ENCODE measurements around the gene SORCS3. TPM values are rescaled to one million over a fixed set of nuclear protein-coding genes. Genes with fewer than 3 reads are reported as not detected.

Gene SORCS3
- total RNA-seq, 2 experiments from 2014 or later, result 1.7 to 2.1 TPM

GRCh38 chr10:104735757-104736391 is 94.8 kb downstream of the SORCS3 start:
- no peak overlapping the region for H3K4me3 ChIP-seq (ENCODE audit: low read length)
- TF ChIP-seq, protein P1, sequence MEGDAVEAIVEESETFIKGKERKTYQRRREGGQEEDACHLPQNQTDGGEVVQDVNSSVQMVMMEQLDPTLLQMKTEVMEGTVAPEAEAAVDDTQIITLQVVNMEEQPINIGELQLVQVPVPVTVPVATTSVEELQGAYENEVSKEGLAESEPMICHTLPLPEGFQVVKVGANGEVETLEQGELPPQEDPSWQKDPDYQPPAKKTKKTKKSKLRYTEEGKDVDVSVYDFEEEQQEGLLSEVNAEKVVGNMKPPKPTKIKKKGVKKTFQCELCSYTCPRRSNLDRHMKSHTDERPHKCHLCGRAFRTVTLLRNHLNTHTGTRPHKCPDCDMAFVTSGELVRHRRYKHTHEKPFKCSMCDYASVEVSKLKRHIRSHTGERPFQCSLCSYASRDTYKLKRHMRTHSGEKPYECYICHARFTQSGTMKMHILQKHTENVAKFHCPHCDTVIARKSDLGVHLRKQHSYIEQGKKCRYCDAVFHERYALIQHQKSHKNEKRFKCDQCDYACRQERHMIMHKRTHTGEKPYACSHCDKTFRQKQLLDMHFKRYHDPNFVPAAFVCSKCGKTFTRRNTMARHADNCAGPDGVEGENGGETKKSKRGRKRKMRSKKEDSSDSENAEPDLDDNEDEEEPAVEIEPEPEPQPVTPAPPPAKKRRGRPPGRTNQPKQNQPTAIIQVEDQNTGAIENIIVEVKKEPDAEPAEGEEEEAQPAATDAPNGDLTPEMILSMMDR (IDR thresholded peaks at IDR 0.05), result no peak

DNA sequence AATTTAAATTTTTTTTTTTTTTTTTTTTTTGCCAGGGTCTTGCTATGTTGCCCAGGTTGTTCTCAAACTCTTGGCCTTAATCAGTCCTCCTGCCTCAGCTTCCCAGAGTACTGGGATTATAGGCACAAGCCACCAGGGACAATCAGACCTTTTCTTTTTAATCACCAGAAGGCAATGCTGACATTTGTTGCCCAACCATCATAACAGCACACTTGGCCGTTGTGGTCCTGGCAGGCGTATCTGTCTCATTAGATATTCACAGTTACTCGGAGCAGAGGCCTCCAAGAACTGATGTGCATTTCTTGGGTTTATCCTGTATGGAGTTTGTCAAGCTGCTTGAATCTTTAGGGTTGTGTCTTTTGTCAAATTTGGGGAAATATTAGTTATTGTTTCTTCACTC is 100.0 kb downstream of the SORCS3 start:
- H3K9me3 Mint-ChIP-seq, result no peaks in the 10 kb centered on the region
- H3K4me1 ChIP-seq (ENCODE audit: insufficient read depth, low read length), result no peaks in the 10 kb centered on the region
- ChIA-PET POLR2A (no interaction called here), CTCF (no interaction called here)
- no peaks in the 10 kb centered on the region for H3K36me3 ChIP-seq (ENCODE audit: insufficient read depth, low read length)
- no peaks in the 10 kb centered on the region for H3K4me1 Mint-ChIP-seq (ENCODE audit: low read depth)
- peaks cover 27% of the 10 kb centered on the region for H3K27me3 Mint-ChIP-seq
- TF ChIP-seq, protein P1 (IDR thresholded peaks at IDR 0.05), result no peak
- no peak overlapping the region for H3K27ac ChIP-seq (ENCODE audit: low read depth in 1 of 2, low read length in 2 of 2)
- H3K9me3 ChIP-seq (ENCODE audit: control insufficient read depth in 1 of 2, insufficient read depth in 1 of 2, low read length in 2 of 2), result no peaks in the 10 kb centered on the region
- no peak overlapping the region for H3K4me3 ChIP-seq (ENCODE audit: low read length)
- ATAC-seq (ENCODE audit: poor library complexity) (no peak), DNase-seq (no peak)
- H3K27me3 ChIP-seq (ENCODE audit: control insufficient read depth in 1 of 2, insufficient read depth in 2 of 2, low read length in 2 of 2), result no peaks in the 10 kb centered on the region
- no peak overlapping the region for H3K27ac Mint-ChIP-seq
- intact Hi-C loops (cut with DNase I, micrococcal nuclease), result no loop called here
- H3K36me3 Mint-ChIP-seq (ENCODE audit: low read depth), result no peaks in the 10 kb centered on the region
- no peak overlapping the region for H3K4me3 Mint-ChIP-seq

More at GRCh38 chr10:104735757-104736391, 94.8 kb downstream of the SORCS3 start:
- POLR2A ChIA-PET, result no interaction called here
- Mint-ChIP-seq H3K36me3 (ENCODE audit: low read depth) (no peaks in the 10 kb centered on the region), H3K9me3 (no peaks in the 10 kb centered on the region), H3K27me3 (peaks cover 28% of the 10 kb centered on the region), H3K4me1 (ENCODE audit: low read depth) (no peaks in the 10 kb centered on the region), H3K4me3 (no peak overlapping the region), H3K27ac (no peak overlapping the region)
- ATAC-seq (ENCODE audit: poor library complexity) (no peak), DNase-seq (no peak)
- H3K27me3 ChIP-seq (ENCODE audit: control insufficient read depth in 1 of 2, insufficient read depth in 2 of 2, low read length in 2 of 2), result peaks cover 3 to 4% of the 10 kb centered on the region in 2 experiments
- H3K4me1 ChIP-seq (ENCODE audit: insufficient read depth, low read length), result no peaks in the 10 kb centered on the region
- H3K36me3 ChIP-seq (ENCODE audit: insufficient read depth, low read length), result no peaks in the 10 kb centered on the region
- H3K9me3 ChIP-seq (ENCODE audit: control insufficient read depth in 1 of 2, insufficient read depth in 1 of 2, low read length in 2 of 2), result no peaks in the 10 kb centered on the region
- no peak overlapping the region for H3K27ac ChIP-seq (ENCODE audit: low read depth in 1 of 2, low read length in 2 of 2)
- intact Hi-C loops (cut with DNase I, micrococcal nuclease), result no loop called here
- CTCF ChIA-PET, result no interaction called here

DNA sequence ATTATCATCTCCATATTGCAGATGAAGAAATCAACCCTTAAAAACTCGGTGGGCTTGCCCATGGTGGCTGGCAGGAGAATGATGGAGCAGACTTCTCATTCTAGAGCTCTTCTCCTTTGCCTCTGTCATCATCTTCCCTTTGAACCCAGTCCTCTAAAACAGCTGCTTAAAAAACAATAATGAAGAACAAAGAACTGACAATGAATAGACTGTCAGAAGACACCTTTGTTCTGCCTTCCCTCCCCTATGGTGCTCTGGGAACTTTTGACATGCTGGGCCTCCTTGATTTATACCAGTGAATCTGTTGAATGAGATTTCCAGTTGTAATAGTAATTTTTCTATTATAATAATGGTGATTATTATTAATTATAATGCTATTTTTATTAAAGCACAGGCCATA is 103.0 kb downstream of the SORCS3 start:
- no peak for DNase-seq
- H3K27ac ChIP-seq (ENCODE audit: low read depth in 1 of 2, low read length in 2 of 2), result no peak overlapping the region
- TF ChIP-seq, protein P1 (IDR thresholded peaks at IDR 0.05), result no peak
- ChIA-PET CTCF (no interaction called here), POLR2A (no interaction called here)
- Mint-ChIP-seq H3K4me1 (ENCODE audit: low read depth) (no peaks in the 10 kb centered on the region), H3K27me3 (peaks cover 33% of the 10 kb centered on the region), H3K36me3 (ENCODE audit: low read depth) (no peaks in the 10 kb centered on the region), H3K9me3 (peaks cover 2% of the 10 kb centered on the region), H3K4me3 (no peak overlapping the region), H3K27ac (no peak overlapping the region)
- no peaks in the 10 kb centered on the region for H3K9me3 ChIP-seq (ENCODE audit: control insufficient read depth in 1 of 2, insufficient read depth in 1 of 2, low read length in 2 of 2)
- intact Hi-C loops (cut with DNase I, micrococcal nuclease), result no loop called here
- no peak for ATAC-seq (ENCODE audit: poor library complexity)
- H3K36me3 ChIP-seq (ENCODE audit: insufficient read depth, low read length), result no peaks in the 10 kb centered on the region
- H3K4me1 ChIP-seq (ENCODE audit: insufficient read depth, low read length), result no peaks in the 10 kb centered on the region
- H3K27me3 ChIP-seq (ENCODE audit: control insufficient read depth in 1 of 2, insufficient read depth in 2 of 2, low read length in 2 of 2), result peaks cover 0 to 3% of the 10 kb centered on the region in 2 experiments
- no peak overlapping the region for H3K4me3 ChIP-seq (ENCODE audit: low read length)
